ENCODE results near the gene PFKL.

The PFKL gene

DNA sequence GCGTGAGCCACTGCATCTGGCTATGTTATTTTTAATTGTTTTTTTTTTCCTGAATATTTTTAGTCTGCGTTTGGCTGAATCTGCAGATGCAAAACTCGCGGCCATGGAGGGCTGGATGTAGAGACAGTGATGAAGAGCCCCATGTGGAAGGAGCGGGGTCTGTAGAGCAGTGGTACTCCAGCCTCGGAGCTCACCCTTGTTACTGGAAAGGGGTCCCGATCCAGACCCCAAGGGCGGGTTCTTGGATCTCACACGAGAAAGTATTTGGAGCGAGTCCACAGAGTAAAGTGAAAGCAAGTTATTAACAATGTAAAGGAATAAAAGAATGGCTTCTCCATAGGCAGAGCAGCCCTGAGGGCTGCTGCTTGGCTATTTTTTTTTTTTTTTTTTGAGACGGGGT is 56.3 kb downstream of the PFKL start:
- TF ChIP-seq CREB1 (IDR thresholded peaks at IDR 0.05; ENCODE audit: low read depth) (no peak), TEAD4 (IDR thresholded peaks at IDR 0.05) (no peak), RAD21 (IDR thresholded peaks at IDR 0.05; ENCODE audit: low read depth) (no peak), NFIC (IDR thresholded peaks at IDR 0.05) (no peak)
- TF ChIP-seq, protein P1, sequence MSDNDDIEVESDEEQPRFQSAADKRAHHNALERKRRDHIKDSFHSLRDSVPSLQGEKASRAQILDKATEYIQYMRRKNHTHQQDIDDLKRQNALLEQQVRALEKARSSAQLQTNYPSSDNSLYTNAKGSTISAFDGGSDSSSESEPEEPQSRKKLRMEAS (IDR thresholded peaks at IDR 0.05) = no peak

DNA sequence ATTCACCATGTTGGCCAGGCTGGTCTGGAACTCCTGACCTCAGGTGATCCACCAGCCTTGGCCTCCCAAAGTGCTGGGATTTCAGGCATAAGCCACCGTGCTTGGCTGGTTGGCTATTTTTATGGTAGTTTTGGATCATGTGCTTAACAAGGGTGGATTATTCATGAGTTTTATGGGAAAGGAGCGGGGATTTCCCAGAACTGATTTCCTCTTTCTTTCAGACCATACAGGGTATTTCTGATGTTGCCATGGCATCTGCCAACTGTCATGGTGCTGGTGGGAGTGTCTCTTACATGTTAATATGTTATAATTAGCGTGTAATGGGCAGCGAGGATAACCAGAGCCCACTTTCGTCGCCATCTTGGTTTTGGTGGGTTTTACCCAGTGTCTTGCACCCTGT is 56.8 kb downstream of the PFKL start:
- TF ChIP-seq TEAD4 (IDR thresholded peaks at IDR 0.05) (no peak), YY1 (IDR thresholded peaks at IDR 0.05; ENCODE audit: low read depth) (no peak), TAF1 (IDR thresholded peaks at IDR 0.05; ENCODE audit: low read depth) (no peak), RAD21 (IDR thresholded peaks at IDR 0.05; ENCODE audit: low read depth) (no peak), ZBTB7A (IDR thresholded peaks at IDR 0.05; ENCODE audit: low read depth) (no peak), CREB1 (IDR thresholded peaks at IDR 0.05; ENCODE audit: low read depth) (no peak), CEBPB (IDR thresholded peaks at IDR 0.05) (no peak), NFIC (IDR thresholded peaks at IDR 0.05) (no peak), FOXM1 (IDR thresholded peaks at IDR 0.05; ENCODE audit: borderline replicate concordance, low read depth) (no peak), EP300 (IDR thresholded peaks at IDR 0.05; ENCODE audit: borderline replicate concordance) (no peak), EGR1 (IDR thresholded peaks at IDR 0.05) (no peak), TCF12 (IDR thresholded peaks at IDR 0.05; ENCODE audit: low read depth) (no peak)
- TF ChIP-seq, protein P2, sequence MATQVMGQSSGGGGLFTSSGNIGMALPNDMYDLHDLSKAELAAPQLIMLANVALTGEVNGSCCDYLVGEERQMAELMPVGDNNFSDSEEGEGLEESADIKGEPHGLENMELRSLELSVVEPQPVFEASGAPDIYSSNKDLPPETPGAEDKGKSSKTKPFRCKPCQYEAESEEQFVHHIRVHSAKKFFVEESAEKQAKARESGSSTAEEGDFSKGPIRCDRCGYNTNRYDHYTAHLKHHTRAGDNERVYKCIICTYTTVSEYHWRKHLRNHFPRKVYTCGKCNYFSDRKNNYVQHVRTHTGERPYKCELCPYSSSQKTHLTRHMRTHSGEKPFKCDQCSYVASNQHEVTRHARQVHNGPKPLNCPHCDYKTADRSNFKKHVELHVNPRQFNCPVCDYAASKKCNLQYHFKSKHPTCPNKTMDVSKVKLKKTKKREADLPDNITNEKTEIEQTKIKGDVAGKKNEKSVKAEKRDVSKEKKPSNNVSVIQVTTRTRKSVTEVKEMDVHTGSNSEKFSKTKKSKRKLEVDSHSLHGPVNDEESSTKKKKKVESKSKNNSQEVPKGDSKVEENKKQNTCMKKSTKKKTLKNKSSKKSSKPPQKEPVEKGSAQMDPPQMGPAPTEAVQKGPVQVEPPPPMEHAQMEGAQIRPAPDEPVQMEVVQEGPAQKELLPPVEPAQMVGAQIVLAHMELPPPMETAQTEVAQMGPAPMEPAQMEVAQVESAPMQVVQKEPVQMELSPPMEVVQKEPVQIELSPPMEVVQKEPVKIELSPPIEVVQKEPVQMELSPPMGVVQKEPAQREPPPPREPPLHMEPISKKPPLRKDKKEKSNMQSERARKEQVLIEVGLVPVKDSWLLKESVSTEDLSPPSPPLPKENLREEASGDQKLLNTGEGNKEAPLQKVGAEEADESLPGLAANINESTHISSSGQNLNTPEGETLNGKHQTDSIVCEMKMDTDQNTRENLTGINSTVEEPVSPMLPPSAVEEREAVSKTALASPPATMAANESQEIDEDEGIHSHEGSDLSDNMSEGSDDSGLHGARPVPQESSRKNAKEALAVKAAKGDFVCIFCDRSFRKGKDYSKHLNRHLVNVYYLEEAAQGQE (IDR thresholded peaks at IDR 0.05; ENCODE audit: low read depth) = no peak
- TF ChIP-seq, protein P3, sequence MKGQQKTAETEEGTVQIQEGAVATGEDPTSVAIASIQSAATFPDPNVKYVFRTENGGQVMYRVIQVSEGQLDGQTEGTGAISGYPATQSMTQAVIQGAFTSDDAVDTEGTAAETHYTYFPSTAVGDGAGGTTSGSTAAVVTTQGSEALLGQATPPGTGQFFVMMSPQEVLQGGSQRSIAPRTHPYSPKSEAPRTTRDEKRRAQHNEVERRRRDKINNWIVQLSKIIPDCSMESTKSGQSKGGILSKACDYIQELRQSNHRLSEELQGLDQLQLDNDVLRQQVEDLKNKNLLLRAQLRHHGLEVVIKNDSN (IDR thresholded peaks at IDR 0.05) = no peak
- TF ChIP-seq, protein P1 (IDR thresholded peaks at IDR 0.05) = no peak

DNA sequence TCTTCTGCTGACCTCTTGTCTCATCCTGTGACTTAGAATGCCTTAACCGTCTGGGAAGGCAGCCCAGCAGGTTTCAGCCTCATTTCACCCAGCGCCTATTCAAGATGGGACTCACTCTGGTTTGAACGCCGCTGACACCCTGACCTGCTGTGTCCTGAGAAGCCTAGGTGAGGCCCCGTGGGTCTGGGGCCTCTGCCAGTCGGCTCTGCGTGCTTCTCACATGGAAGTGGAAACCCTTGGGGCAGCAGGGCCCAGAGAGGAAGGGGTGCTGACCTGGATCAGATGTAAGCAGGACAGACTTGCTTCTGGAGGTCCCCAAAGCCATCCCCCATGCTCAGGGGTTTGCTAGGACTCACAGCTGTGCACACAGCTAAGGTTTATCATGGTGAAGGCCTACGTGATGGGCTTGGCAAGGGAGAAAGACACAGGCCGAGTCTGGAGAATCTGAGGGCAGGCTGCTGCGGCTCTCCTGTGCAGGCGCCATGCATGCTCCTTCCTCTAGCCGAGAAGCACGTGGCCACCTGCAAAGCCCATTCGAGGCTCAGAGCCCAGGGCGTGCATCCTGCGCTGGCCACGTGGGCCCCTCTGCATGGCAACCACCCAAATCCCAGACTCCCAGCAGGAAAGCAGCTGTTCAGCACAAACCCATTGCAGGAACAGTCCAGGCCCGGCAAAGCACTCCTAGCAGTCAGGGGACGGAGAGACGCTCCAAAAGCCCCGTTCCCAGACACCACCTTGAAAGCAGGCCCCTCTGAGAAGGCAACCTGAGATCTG is 57.4 kb downstream of the PFKL start:
- no peak for TF ChIP-seq FOXM1 (IDR thresholded peaks at IDR 0.05; ENCODE audit: borderline replicate concordance, low read depth)
- TF ChIP-seq, protein P2 (IDR thresholded peaks at IDR 0.05; ENCODE audit: low read depth) = no peak
- no peak for TF ChIP-seq ZBTB7A (IDR thresholded peaks at IDR 0.05; ENCODE audit: low read depth)

DNA sequence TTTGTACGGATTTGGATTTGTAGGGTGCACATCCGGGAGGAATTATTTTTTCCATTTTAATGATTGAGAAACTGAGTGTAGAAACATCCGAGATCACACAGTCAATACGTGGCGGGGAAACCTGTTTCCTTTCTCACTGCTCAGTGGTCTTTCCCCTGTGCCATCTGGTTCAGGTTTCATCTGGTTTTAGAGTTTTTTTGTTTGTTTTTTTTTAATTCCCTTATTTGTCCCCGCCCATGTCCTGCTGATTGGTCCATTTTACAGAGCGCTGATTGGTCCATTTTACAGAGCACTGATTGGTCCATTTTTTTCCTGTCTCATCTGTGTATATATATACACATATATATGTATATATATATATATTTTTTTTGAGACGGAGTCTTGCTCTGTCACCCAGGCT is 59.5 kb downstream of the PFKL start:
- no peak for TF ChIP-seq YY1 (IDR thresholded peaks at IDR 0.05; ENCODE audit: low read depth)
- no peak for TF ChIP-seq NFIC (IDR thresholded peaks at IDR 0.05)
- no peak for TF ChIP-seq EP300 (IDR thresholded peaks at IDR 0.05; ENCODE audit: borderline replicate concordance)
- TF ChIP-seq EGR1 (IDR thresholded peaks at IDR 0.05) = no peak
- no peak for TF ChIP-seq TCF12 (IDR thresholded peaks at IDR 0.05; ENCODE audit: low read depth)
- TF ChIP-seq, protein P2 (IDR thresholded peaks at IDR 0.05; ENCODE audit: low read depth) = no peak
- no peak for TF ChIP-seq FOXM1 (IDR thresholded peaks at IDR 0.05; ENCODE audit: borderline replicate concordance, low read depth)
- TF ChIP-seq, protein P1 (IDR thresholded peaks at IDR 0.05) = no peak
- TF ChIP-seq CREB1 (IDR thresholded peaks at IDR 0.05; ENCODE audit: low read depth) = no peak
- TF ChIP-seq RAD21 (IDR thresholded peaks at IDR 0.05; ENCODE audit: low read depth) = no peak
- TF ChIP-seq CEBPB (IDR thresholded peaks at IDR 0.05) = no peak
- TF ChIP-seq, protein P3 (IDR thresholded peaks at IDR 0.05) = no peak
- no peak for TF ChIP-seq TEAD4 (IDR thresholded peaks at IDR 0.05)
- TF ChIP-seq TAF1 (IDR thresholded peaks at IDR 0.05; ENCODE audit: low read depth) = no peak
